Ishikawa (cell line): ENCODE data around the gene SEC14L5.

Source experiments
- CEBPB ChIP-seq: IDR thresholded peaks from 2 replicates; pipeline ENCODE4 v1.6.1; 2012
- EGR1 ChIP-seq: IDR thresholded peaks from 2 replicates; pipeline ENCODE4 v1.6.1; 2012
- FOXM1 ChIP-seq: IDR thresholded peaks from 2 replicates; pipeline ENCODE4 v1.6.1; 2012; ENCODE audit warnings: low read depth, borderline replicate concordance
- TF ChIP-seq, protein P1 (sequence below): IDR thresholded peaks from 2 replicates; pipeline ENCODE4 v1.6.1; 2012; ENCODE audit warnings: low read depth, mild to moderate bottlenecking

DNA sequence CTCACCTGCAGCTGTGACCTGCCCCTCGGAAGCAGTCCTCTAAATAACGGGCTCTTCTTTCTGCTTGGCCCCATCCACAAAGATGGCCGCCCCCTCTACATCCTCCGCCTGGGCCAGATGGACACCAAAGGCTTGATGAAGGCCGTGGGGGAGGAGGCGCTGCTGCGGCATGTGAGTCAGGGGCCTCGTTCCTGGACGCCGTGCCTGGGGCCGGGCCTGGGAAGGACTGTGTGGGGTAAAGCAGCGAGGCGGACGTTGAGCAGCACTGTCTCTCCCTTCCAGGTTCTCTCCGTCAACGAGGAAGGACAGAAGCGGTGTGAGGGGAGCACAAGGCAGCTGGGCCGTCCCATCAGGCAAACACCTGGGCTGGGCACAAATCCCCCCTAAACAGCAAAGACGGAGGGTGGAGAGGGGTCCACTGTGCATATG, 42.5 kb downstream of the SEC14L5 start:
- TF ChIP-seq CEBPB: no peak
- TF ChIP-seq FOXM1: no peak
- TF ChIP-seq, protein P1, sequence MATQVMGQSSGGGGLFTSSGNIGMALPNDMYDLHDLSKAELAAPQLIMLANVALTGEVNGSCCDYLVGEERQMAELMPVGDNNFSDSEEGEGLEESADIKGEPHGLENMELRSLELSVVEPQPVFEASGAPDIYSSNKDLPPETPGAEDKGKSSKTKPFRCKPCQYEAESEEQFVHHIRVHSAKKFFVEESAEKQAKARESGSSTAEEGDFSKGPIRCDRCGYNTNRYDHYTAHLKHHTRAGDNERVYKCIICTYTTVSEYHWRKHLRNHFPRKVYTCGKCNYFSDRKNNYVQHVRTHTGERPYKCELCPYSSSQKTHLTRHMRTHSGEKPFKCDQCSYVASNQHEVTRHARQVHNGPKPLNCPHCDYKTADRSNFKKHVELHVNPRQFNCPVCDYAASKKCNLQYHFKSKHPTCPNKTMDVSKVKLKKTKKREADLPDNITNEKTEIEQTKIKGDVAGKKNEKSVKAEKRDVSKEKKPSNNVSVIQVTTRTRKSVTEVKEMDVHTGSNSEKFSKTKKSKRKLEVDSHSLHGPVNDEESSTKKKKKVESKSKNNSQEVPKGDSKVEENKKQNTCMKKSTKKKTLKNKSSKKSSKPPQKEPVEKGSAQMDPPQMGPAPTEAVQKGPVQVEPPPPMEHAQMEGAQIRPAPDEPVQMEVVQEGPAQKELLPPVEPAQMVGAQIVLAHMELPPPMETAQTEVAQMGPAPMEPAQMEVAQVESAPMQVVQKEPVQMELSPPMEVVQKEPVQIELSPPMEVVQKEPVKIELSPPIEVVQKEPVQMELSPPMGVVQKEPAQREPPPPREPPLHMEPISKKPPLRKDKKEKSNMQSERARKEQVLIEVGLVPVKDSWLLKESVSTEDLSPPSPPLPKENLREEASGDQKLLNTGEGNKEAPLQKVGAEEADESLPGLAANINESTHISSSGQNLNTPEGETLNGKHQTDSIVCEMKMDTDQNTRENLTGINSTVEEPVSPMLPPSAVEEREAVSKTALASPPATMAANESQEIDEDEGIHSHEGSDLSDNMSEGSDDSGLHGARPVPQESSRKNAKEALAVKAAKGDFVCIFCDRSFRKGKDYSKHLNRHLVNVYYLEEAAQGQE: no peak
- no peak for TF ChIP-seq EGR1
